ENCODE results near the gene SCO2. TPM values are rescaled to one million over a fixed set of nuclear protein-coding genes. Genes with fewer than 3 reads are reported as not detected.

Gene SCO2
- total and polyA plus RNA-seq, 2 of the 13 experiments (the other 11 are each of a cell fraction or from before 2014, with no cell fraction given): 0.32 to 3.7 TPM

GRCh38 chr22:50525104-50525857, at the start of gene SCO2 (continued):
- TF ChIP-seq ZNF7 (CRISPR knock-in tag; IDR thresholded peaks at IDR 0.05) (peak; percentile 11; the same call in 1 of the 2 replicates), E2F2 (CRISPR knock-in tag; IDR thresholded peaks at IDR 0.05; ENCODE audit: borderline replicate concordance) (peak; percentile 47; the same call in 1 of the 2 replicates), HNRNPK (IDR thresholded peaks at IDR 0.05; ENCODE audit: low read depth, low read length, poor library complexity, severe bottlenecking) (no peak), KLF12 (CRISPR knock-in tag; IDR thresholded peaks at IDR 0.05; ENCODE audit: borderline replicate concordance) (no peak), RXRB (CRISPR knock-in tag; IDR thresholded peaks at IDR 0.05; ENCODE audit: borderline replicate concordance) (peak; percentile 39; the same call in 1 of the 2 replicates), HNRNPLL (IDR thresholded peaks at IDR 0.05; ENCODE audit: low read depth, low read length, poor library complexity, severe bottlenecking) (peak; percentile 67), TRAFD1 (CRISPR knock-in tag; IDR thresholded peaks at IDR 0.05; ENCODE audit: borderline replicate concordance) (no peak), ZBTB38 (CRISPR knock-in tag; IDR thresholded peaks at IDR 0.05) (no peak; the same call in 1 of the 2 replicates), CTCF (CRISPR knock-in tag; IDR thresholded peaks at IDR 0.05) (peak; percentile 64), SNAPC4 (CRISPR knock-in tag; IDR thresholded peaks at IDR 0.05) (peak; percentile 77; the same call in 1 of the 2 replicates), BRF2 (CRISPR knock-in tag; IDR thresholded peaks at IDR 0.05) (peak; percentile 56), PHF8 (CRISPR knock-in tag; IDR thresholded peaks at IDR 0.05) (peak; percentile 90), EHMT2 (IDR thresholded peaks at IDR 0.05; ENCODE audit: borderline replicate concordance, low read depth, low read length) (no peak), GMEB1 (CRISPR knock-in tag; IDR thresholded peaks at IDR 0.05; ENCODE audit: borderline replicate concordance) (peak; percentile 59; the same call in 1 of the 2 replicates)

Measured in HepG2 (cell line).